ENCODE data around the gene HOATZ.

HOATZ gene

DNA sequence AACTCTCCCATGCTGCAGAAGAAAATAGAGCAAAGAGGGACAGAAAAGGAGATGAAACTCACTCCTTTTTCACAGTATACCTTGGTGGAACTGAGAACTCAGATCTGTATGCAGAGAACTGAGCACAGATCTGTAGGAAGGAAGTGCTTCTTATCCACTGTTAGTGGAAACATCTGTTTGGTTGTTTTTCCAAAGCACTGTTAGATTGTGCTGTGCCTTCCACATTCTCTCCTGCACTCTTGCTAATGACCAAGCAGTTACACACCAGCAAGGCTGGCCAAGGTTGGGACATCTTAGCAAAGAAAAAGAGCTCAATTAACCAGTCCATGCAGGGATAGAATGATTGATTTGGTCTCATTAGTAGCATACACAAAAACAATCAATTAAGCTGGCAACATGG lies 67.6 kb downstream of the HOATZ start:
- Histone ChIP-seq H3K4me3 (no peak overlapping the region), H3K36me3 (replicated peaks) (no peaks in the 10 kb centered on the region), H3K9me3 (no peaks in the 10 kb centered on the region), H3K27me3 (ENCODE audit: low read depth) (no peaks in the 10 kb centered on the region), H3K4me1 (no peaks in the 10 kb centered on the region)
- DNase-seq (ENCODE audit: low spot score in 2 of 2): no peak
- in situ Hi-C loops (cut with MboI; ENCODE audit: low sequenced_read_pairs): no loop called here

DNA sequence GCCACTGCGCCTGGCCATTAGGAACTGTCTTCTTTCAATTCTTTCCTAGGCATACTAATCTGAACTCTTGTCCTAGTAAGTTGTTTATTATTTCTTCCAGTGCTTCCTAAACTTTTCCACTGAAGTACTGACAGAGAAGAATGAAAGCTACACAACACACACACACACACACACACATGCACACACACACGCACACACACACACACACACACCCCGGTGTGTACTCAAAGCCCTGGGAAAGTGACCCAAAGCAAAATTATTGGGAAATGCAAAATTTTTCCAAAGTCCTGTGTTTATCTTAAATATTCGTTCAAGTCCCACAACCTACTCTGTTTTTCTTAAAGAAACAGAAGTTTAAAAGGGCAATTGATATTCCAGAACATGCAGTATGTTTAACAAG lies 68.3 kb downstream of the HOATZ start:
- H3K27me3 ChIP-seq (ENCODE audit: low read depth): no peaks in the 10 kb centered on the region
- no peaks in the 10 kb centered on the region for H3K9me3 ChIP-seq
- H3K4me1 ChIP-seq: no peaks in the 10 kb centered on the region
- H3K36me3 ChIP-seq (replicated peaks): no peaks in the 10 kb centered on the region
- in situ Hi-C loops (cut with MboI; ENCODE audit: low sequenced_read_pairs): no loop called here
- no peak for DNase-seq (ENCODE audit: low spot score in 2 of 2)
- no peak overlapping the region for H3K4me3 ChIP-seq

DNA sequence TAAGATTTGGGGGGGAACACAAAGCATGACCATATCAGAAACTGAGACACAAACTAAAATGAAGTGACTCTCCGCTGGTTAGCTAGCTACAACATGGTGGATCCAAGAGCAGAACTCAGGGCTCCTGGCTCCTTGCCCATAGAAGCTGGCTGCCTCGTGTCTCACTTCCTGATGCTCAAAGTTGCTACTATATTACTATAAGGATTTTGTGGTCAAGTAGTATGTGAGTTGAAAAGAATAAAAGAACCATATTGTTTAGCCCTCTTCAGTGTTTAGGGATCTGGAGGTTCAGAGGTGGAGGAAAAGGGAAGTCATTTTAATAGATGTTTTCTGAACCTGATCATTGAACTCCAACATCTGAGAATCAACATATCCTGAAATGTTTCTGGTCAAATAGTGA lies 70.8 kb downstream of the HOATZ start:
- no peak for DNase-seq (ENCODE audit: low spot score in 2 of 2)
- H3K9me3 ChIP-seq: no peaks in the 10 kb centered on the region
- no peaks in the 10 kb centered on the region for H3K4me1 ChIP-seq
- no peaks in the 10 kb centered on the region for H3K36me3 ChIP-seq (replicated peaks)
- in situ Hi-C loops (cut with MboI; ENCODE audit: low sequenced_read_pairs): no loop called here
- no peak overlapping the region for H3K4me3 ChIP-seq
- peaks cover 4% of the 10 kb centered on the region; the same call in 1 of the 2 replicates for H3K27me3 ChIP-seq (ENCODE audit: low read depth)

DNA sequence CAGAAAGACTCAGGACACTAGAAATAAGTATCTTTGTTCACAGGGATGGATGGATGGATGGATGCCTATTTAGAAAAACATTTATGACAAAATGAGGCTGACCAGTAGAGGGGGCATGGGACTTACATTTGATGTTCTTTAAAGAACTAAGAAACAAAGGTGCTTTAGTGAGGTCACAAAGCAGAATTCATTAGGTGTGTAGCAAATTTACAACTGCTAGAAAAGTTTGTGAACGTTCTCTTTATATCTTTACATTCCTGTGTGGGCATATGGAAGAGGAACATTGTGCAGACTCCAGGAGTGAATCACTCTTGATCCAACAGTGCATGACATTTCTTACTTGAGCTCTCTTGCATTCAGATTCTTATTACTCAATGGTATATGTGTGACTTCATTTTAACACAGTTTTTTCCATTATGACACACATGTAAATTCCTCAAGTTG lies 71.8 kb downstream of the HOATZ start:
- Histone ChIP-seq H3K4me3 (no peak overlapping the region), H3K27me3 (ENCODE audit: low read depth) (peaks cover 4% of the 10 kb centered on the region; the same call in 1 of the 2 replicates), H3K9me3 (no peaks in the 10 kb centered on the region), H3K36me3 (replicated peaks) (no peaks in the 10 kb centered on the region), H3K4me1 (no peaks in the 10 kb centered on the region)
- peak; percentile 35 to 60 for DNase-seq (ENCODE audit: low spot score in 2 of 2)
- in situ Hi-C loops (cut with MboI; ENCODE audit: low sequenced_read_pairs): no loop called here
